Activated CD4-positive, CD25-positive, alpha-beta regulatory T cell treated with anti-CD3 and anti-CD28 coated beads, Interleukin-2, amount 50 U/mL, for 16 hours (primary cell): ENCODE results near the gene GET4.
"Not testable (repeated sequence)": the region's sequence is repeated elsewhere in the genome, so short reads cannot be mapped to it uniquely, and the experiment has no call there.

Source experiments
- DNase-seq: peaks from one replicate; pipeline ENCODE4 v3.0.0-alpha.2; 2020; ENCODE audit warnings: low read depth, low spot score

Gene GET4

DNA sequence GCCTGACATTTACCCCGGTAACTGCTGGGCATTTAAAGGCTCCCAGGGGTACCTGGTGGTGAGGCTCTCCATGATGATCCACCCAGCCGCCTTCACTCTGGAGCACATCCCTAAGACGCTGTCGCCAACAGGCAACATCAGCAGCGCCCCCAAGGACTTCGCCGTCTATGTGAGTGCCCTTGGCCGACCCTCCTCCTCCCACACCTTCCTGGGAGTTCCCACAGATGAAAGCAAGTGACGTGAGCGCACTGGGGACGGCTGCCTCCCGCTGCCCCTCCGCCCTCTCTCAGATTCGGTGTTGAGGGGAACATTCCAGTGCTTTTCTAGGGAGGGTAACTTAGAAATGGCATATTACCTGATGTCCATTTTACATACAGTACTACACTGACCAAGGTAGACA lies 7.0 kb upstream of the GET4 start:
- no peak for DNase-seq

DNA sequence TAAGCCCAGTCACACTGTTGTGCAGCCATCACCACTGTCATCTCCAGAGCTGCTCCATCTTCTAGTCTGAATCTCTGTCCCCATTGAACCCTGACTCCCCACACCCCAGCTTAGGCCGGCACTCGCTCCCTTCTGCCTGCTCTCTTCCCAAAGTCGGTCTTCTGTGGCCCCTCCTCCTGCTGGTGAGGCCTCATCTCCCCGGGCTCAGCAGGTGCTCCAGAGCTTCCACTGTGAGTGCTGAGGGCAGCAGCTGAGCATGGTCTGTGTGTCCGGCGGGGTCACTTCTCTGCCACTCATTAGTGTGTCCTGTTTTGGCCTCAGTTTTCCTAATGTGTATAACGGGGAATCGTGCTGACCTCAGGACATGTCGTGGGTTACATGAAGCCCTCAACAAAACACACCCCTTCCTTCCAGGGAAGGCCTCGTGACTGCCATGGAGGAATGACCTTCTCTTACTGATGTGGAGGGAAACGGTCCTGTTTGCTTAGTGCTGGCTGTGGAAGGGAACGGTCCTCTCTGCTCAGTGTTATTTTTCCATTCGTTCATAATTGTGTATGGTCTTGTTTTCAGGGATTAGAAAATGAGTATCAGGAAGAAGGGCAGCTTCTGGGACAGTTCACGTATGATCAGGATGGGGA lies 4.3 kb upstream of the GET4 start:
- no peak for DNase-seq

DNA sequence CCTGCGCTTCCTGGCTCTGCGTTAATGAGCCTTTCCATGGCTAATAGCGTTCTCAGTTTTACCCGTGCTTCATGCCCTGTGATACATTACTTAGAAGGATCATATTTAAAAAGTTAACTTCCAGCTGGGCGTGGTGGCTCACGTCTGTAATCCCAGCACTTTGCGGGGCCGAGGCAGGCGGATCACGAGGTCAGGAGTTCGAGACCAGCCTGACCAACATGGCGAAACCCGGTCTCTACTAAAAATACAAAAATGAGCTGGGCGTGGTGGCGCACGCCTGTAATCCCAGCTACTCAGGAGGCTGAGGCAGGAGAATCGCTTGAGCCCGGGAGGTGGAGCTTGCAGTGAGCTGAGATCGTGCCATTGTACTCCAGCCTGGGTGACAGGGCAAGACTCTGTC lies 3.7 kb upstream of the GET4 start:
- DNase-seq: not testable (repeated sequence)

DNA sequence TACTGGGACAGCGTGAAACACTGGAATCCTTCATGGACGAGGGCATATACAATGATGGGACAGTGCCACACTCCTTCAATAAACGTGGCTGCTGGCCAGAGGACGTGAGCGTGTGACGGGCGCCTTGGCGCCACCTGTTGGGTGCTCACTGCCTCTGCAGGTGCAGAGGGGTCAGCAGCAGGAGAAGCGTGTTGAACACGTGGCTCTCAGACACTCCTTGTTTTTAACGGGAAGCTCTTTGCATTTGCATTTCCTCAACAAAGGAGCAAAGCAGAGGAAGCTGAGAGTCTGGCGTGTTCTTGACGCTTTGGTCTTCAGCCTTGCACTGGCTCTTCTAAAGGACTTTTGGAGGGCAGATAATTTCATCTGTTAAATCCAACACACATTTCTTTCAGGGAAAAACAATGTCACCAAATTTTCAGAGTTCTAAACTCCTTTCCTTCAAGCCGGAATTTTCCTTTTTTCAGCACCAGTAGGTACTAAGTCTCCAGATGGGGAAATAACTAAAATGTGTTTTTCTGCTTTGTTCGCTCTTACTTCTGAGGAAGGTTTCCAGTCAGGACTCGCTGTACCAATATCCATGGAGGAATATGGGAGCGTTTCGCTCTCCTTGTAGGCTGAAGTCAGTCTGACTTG lies 2.9 kb upstream of the GET4 start:
- DNase-seq: peak; percentile 21

DNA sequence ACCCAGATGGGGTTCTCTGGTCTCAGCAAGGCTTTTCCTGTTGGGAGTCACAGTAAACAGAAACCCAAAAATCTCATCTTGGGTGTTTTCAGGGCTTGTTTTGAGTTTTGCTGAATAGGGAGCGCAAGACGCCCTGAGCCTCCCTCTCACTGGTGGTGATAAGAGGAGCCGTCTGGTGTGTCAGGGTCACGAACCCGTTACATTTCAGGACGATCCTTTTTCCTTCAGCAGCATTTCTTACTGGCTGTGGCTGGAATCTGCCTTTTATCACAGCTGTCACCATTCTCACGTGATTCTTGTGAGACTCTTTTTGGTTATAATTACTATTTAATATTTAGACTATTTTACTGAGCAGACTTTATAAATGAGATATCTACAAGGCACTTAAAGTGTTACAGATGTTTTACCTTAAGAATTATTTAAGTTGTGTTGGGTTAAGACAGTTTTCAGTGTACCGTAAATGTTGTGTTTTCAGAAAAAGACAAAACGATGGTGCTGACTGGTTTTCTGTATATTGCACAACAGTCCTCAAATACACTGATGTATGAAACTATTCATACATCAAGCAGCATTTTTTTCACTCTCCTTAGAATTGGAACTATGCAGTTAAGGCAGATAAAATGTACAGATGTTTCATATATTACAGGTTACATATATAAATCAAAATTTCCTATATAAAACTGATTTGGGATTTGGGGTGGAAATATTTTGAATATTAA lies 2.2 kb upstream of the GET4 start:
- DNase-seq: no peak

DNA sequence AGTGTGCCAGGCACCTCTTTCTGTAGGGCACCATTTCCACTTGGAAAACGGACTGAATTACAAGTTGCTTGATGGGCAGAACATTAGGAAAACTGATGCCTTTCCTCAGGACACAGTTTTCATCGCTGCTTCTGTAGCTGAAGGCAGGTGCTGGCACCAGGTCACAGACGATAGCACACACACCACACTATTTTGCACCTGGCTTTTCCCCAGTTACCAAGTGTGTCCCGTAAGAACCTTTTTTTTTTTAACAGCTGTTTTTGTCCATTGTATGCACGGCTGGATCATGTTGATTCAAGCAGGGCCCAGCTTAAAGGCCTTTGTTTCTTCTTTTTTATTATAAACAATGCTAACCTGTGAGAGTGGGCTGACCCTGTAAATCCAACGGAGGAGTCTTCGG lies 1.3 kb upstream of the GET4 start:
- no peak for DNase-seq

DNA sequence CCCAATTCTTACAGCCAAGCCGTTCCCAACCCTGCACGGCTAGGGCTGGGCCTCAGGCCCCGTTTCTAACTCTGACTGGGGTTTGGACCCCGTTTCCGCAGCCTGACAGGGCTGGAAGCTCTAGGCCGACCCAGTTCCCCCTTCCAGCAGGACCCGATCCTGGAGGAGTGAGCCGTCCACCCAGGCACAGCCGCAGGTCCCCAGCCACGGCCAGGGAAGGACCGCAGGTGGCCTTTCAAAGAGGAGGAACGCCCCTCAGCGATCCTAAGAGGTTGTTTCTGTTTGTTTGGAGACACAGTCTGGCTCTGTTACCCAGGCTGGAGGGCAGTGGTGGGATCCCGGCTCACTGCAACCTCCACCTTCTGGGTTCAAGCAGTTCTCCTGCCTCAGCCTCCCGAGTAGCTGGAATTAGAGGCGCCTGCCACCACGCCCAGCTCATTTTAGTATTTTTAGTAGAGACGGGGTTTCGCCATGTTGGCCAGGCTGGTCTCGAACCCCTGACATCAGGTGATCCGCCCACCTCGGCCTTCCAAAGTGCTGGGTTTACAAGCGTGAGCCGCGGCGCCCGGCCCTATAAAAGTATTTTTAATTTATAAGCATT lies 778 bp upstream of the GET4 start:
- no peak for DNase-seq

DNA sequence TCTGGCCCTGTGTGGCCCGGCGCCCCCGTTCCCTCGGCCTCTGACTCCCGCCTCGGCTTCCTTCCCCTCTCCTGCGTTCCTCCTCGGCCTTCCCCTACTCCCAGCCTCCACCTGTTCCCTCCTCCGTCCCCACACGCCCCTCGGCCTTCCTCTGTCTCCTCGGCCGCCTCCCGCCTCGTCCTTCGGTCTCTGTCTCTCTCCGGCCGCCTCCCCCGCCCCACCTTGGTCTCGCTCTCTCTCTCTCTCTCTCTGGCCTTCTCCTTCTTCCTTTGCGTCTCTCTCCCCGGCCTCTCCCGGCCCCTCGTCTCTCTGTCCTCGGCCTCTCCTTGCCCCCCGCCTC lies 588 bp downstream of the GET4 start:
- DNase-seq: no peak

DNA sequence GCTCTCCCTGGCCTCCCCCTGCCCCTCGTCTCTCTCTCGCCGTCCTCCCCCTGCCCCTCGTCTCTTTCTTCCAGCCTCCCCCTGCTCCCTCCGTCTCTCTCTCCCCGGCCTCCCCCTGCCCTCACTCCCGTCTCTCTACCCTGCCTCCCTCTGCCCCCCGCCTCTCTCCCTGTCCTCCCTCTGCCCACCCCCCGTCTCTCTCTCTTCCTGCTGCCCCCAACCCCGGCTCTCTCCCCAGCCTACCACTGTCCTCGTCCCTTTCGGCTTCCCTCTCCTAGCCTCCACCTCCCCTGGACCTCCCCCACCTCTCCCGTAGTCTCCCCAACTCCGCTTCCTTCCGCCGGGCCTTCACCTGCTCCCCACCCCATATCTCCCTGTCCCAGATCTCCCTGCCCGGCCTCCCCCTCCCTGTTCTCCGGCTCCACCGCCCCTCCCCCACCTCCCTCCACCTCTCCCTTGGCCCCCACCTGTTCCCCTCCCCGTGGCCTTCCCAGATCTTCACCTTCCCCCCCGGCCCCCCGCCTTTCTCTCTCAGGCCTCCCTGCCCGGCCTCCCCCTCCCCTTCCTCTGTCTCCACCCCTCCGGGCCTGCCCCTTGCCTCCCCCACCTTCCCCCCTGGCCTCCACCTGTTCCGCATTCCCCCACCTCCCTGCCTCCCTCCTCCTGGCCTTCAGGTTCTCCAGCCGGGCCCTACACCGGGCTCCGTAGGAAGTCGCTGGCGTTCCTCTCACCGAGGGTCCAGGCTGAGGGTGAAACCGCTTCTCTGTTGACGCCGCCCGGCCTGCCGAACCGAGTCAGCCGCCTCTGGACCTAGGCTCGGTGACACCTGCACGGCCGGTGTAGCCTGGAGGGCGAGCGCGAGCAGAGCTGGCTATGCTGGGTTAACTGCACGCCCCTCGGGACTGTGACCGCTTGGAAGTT lies 1.2 kb downstream of the GET4 start:
- DNase-seq: no peak

DNA sequence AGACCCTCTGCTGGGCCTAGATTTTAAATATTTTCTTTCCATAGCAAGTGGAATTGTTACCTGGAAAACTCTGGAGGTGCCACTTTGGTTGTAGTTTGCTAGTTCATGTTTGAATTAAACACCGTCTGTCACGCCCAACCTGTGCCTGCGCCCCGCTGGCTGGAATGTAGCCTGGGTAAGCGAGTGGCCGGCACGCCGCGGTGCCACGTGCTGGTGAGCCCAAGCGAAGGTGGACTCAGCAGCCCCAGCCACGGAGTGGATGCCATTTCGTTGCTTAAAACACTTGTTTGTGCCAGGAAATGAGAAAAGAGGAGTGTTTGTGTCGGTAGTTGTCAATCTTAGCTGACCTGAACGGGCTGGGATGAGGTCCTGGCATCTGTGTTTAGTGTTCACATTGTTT lies 2.7 kb downstream of the GET4 start:
- DNase-seq: no peak

DNA sequence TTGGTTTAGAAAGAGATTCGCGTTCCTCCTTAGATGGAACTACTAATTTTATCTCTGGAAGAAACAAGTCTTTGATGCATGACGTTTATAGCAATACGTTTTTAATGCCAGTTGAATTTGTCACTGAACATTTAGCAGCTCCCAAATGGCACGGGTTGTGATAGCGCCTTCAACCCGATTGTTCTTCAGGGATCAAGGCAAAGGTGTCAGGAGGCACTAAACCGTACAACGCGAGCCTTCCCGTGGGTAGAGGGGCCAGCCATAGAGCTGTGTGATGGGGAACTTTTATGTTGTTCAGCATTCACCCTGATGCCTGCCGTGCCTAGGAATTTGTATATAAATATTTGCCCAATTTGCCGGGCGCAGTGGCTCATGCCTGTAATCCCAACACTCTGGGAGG lies 3.4 kb downstream of the GET4 start:
- no peak for DNase-seq

DNA sequence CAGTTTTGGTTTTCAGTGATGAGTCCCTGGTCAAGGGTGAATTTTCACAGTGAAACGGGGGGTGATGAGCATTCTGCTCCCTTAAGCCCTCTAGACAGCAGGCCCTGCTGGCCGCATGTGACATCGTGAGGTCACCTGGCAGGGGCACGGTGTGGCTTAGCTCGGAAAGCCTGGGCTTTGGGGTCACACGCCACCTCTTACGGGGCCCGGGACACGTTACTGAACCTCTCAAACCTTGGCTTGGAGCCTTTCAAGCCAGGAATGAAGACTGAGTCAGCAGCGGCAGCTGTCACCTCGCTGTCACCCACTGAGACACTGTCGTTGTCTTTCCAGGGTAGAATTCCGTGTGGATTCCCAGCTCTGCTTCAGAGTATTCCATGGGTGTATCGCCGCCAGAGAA lies 4.1 kb downstream of the GET4 start:
- DNase-seq: no peak

DNA sequence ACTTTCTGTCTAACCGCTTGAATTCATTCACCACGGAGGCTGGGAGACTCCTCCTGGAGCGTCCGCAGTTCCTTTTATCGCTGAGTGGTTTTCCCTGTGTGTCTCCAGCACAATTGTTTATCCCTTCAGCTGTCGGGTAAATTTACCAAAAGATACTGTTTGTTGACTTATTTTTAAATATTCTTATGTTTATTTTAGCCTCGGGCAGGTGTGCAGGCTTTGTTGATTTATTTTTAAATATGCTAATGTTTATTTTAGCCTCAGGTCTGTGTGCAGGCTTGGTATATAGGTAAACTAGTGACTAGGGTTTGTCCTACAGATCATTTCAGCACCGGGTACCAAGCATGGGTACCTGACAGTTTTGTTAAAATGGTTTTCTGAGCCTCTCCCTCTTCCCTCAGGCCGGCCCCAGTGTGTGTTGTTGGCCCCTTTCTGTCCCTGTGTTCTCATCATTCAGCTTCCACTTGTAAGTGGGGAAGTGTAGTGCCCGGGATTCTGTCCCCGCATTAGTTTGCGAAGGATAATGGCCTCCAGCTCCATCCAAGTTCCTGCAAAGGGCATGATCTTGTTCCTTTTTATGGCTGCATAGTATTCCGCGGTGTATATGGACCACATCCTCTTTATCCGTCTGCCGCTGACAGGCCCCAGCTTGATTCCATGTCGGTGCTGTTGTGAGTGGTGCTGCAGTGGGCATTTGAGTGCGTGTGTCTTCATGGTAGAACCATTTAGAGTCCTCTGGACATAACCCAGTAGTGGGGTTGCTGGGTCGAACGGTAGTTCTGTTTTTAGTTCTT lies 5.3 kb downstream of the GET4 start:
- no peak for DNase-seq

DNA sequence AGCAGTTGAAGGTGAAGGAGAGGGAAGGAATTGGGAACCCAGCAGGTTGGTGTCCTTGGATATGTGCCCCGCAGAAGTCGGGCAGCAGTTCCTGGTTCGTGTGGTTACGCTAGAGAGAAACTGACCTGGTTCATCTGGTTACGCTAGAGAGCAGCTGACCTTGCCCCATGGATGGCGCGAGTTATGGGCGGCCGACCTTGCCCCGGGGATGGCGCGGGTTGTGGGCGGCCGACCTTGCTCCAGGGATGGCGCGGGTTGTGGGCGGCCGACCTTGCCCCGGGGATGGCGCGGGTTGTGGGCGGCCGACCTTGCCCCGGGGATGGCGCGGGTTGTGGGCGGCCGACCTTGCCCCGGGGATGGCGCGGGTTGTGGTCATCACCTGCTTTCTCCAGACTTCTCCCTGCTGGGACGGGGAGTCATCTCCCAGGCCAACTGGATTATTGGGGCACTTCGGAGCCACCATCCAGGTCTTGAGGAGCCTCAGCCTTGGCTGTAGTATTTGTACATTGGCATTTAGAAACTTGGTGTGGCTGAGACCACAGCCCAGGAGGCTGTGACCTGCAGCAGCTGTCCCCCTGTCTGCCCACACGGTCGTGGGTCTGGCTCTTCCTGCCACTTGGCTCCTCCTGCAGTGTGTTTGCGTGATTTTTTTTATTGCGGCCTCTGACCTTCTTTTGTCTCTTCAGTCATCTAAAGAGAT lies 6.1 kb downstream of the GET4 start:
- no peak for DNase-seq

DNA sequence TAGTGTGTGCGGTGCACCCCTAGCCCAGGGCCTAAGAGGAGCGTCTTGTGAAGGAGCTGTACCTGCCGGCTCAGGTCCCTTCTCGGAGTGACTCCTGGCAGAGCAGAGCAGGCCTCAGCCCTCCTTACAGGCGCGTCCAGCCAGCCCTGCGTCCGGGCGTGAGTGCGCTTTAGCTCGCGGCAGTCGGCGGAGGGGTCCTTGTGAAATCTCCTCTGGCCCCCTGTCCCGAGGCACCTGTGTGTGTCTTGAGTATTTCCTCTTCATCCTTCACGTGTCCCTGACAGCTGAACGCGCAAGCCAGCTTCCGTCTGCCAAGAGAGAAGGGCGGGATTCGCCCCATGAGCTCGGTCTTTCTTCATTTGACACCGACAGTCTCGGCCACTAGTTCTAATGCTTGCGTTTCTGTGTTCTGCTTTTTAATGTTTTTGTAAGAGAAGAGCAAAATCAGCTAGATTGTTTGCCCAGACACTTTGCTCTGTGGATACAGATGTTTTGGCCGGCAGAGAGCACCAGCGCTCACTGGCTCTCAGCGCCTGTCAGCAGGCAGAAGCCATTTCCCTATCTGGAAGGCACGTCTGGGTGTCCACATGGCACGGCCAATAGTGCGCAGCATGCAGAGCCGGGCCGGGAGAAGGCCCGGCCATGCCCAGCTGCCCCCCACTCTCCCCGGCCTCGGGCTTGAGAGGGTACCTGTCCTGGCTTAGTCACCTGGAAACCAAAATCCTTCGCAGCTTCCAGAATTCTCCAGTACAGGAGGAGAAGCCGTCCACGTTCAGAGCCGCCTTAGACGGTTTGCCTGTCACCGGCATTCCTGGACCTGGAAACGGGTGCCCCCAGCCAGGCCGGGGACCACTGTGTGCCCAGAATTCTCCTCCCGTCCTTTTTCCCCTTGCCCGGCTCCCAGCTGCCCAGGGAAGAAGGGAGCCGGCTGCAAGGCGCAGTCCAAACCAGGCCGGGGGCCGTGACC lies 7.0 kb downstream of the GET4 start:
- DNase-seq: no peak

DNA sequence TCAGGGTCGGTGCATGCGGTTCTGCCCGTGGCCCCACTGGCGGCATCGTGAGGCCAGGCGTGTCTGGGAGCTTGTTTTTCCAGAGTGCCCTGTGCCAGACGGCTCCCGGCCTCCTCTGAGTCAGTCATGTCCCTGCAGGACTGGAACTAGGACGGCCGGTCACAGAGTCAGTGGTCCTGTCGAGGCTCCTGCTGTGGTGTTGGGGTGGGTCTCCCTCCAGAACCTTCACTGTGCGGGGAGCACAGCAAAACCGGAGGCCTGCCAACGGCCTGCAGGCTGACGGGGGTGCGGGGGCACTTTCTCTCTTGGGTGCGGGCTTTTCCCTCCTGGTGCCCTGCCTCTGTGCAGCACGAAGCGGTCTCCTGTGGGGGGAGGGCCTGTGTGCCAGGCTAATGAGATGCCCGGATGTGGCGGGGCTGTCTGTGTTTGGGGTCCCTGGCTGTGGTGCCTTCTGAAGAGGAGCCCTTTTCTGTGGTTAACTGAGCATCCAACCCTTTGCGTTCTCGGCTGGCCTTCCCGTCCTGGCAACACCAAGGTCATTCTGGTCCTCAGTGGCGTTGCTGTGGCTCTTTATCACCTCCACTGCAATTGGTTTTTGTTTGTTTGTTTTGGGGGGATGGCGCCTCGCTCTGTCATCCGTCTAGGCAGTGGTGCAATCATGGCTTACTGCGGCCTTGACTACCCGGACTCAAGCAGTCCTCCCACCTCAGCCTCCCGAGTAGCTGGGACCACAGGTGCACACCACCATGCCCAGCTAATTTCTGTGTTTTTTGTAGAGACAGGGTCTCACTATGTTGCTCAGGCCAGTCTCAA lies 8.0 kb downstream of the GET4 start:
- no peak for DNase-seq

DNA sequence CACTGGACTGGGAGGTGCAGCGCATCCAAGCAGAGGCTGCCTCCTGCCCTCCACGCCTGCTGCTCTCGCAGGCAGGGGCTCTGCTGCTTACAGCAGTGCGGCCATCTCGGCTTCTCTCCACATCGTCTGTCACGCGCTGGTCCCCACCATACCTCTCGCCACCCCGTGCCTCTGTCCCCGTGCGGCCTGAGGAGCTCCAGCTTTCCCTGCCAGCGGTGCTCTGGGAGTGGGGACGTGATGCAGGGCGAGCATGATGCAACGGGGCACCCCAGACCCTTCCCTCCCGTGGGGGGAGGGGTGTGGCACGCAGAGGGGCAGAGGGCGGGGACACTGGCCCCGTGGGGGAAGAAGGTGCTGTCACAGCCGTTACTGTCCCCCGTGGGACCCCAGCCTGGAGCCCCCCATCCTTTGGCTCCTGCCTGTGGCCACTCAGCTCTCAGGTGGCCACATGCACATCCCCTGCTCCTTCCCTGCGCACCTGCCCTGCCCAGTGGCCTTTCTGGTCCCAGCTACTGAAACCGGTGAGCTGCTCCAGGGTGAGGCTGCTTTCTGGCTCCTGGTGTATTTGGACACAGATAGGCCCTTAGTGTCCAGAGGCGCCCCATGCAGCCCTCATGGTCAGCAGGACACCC lies 9.0 kb downstream of the GET4 start:
- DNase-seq: no peak
